Measurements from ENCODE around the gene CDC7. TPM values are rescaled to one million over a fixed set of nuclear protein-coding genes. Genes with fewer than 3 reads are reported as not detected.

The CDC7 gene
- total RNA-seq, 4 donors from 2014 or later: 1.8 to 2.4 (median 2.1) TPM

DNA sequence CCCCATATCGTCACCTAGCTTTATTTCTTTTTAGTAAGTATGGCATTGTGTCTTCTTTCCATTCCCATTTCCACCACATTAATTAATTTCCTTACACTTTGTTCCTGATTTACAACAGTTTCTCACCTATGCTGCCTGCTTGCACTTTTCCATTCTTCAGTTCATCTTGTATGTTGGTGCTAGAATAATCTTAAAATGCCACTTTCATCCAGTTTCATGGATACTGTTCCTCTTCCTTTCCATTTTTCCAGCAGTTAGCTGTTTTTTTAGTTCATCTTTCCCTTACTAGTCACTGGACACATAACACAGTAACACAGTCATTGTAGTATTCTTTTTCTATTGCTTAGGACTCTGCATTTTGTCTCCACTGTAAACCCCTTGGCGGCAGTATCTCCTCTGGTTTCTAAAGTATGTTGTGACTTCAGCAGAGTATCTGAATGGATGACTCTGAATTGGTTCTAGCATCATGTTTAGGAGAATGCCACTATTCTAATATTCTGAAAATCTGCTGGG lies 2.1 kb downstream of the CDC7 start:
- TF ChIP-seq, protein P1, sequence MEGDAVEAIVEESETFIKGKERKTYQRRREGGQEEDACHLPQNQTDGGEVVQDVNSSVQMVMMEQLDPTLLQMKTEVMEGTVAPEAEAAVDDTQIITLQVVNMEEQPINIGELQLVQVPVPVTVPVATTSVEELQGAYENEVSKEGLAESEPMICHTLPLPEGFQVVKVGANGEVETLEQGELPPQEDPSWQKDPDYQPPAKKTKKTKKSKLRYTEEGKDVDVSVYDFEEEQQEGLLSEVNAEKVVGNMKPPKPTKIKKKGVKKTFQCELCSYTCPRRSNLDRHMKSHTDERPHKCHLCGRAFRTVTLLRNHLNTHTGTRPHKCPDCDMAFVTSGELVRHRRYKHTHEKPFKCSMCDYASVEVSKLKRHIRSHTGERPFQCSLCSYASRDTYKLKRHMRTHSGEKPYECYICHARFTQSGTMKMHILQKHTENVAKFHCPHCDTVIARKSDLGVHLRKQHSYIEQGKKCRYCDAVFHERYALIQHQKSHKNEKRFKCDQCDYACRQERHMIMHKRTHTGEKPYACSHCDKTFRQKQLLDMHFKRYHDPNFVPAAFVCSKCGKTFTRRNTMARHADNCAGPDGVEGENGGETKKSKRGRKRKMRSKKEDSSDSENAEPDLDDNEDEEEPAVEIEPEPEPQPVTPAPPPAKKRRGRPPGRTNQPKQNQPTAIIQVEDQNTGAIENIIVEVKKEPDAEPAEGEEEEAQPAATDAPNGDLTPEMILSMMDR (IDR thresholded peaks at IDR 0.05; ENCODE audit: low read depth): no peak

DNA sequence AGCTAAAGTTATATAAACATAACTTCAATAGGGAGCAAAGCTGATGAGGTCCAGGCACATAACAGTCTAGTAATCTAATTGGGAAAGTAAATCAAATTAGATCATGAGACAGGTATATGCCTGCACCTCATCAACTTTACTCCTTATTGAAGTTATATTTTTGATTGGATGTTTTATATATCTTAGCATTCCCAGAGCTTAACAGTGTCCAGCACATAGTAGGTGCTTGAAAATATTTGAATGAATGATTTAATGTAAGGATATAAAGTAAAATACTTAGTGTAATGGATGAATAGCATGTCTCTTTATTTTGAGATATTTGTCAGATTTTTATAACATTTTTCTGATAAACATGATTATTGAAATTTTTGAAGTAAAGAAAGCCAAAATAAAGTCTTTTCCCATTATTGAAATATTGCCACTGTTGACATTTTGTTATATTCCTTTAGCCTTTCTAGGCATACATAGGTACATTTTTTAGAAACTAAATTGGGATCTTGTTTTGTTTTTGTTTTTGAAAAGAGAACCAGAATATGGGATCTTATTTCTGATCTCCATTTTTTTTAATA lies 2.8 kb downstream of the CDC7 start:
- TF ChIP-seq, protein P1 (IDR thresholded peaks at IDR 0.05; ENCODE audit: low read depth): no peak

DNA sequence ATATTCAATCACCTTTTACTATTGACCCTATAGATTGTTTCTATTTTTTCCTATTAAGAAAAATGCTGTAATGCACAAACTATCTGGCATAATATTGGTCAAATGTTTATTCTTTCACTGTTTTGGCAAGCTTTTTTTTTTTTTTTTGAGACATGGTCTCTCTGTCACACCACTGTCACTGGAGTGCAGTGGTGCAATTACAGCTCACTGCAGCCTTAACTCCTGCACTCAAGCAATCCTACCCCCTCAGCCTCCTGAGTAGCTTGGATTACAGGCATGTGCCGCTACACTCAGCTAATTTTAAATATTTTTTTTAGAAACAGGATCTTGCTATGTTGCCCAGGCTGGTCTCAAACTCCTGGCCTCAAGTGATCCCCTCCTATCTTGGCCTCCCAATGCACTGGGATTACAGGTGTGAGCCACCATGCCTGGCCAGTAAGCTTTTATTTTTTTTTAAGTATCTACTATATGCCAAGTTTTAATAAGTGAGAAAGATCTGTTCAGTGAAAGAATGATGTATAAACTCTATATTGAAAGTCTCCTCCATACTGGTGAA lies 3.4 kb downstream of the CDC7 start:
- TF ChIP-seq, protein P1 (IDR thresholded peaks at IDR 0.05; ENCODE audit: low read depth): no peak

DNA sequence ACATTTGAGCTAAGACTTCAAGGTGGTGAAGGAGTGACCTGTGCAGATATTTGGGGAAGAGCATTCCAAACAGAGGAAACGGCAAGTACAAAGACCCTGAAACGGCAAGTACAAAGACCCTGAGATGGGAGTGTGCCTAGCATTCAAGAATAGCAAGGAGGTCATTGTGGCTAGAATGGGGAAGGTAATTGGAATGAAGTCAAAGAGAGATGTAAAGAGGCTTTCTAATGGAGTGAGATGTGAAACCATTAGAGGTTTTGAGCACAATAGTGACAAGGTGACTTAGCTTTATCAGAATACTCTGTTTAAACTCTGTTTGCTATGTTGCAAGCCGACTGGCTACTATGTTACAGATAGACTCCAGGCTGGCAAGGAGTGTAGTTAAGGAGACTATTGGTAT lies 4.4 kb downstream of the CDC7 start:
- TF ChIP-seq, protein P1 (IDR thresholded peaks at IDR 0.05; ENCODE audit: low read depth): no peak

DNA sequence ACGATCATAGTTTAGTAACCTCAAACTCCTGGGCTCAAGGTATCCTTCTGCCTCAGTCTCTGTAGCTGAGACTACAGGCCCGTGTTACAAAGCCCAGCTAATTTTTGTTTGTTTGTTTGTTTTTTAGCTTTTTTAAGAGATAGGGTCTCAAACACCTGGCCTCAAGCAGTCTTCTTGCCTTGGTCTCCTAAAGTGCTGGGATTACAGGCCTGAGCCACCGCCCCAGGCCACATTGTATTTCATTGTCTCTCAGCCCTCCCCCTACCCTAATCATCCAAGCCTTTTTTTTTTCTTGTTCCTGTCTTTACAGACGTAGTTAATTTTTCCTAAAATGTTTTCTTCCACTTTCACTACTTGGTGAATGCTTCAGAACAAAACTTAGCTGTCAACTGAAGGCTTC lies 5.4 kb downstream of the CDC7 start:
- TF ChIP-seq, protein P1 (IDR thresholded peaks at IDR 0.05; ENCODE audit: low read depth): no peak

DNA sequence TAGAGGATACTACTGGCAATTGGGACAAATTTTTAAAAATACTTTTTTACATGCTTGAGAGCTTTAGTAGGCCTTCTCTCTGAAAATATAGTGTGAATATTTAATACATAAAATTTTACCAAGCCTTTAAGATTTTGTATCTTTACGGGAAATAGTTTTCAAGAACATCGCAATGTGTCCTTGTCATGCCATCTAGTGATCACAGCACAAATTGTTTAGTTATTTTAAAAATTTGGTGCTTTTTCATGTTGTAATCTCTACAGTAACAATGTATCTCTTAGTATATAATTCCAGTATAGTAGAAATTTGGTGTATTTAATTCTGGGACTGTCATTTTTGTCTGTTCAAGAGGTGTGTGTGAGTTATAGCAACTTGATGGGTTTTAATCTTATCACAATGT lies 6.7 kb downstream of the CDC7 start:
- TF ChIP-seq, protein P1 (IDR thresholded peaks at IDR 0.05; ENCODE audit: low read depth): no peak

DNA sequence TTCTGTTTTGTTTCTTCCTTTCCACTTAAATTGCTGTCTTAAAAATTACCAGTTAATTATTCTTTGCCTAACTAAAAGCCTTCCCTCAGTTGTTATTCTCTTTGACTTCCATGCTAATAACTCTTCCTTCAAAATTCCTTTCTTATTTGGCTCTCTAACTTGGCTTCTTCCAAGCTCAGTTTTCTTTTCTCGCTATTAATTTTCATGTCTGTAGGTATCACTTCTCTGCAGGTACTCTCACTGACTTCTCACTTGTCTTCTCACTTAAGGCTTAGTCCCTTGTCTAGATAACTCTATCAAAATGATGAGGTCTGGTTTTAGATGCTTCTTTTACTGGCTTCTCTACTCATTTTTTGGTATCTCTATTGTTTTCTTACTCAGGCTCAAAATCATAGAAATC lies 10.1 kb downstream of the CDC7 start:
- TF ChIP-seq, protein P1 (IDR thresholded peaks at IDR 0.05; ENCODE audit: low read depth): no peak

Measured in subcutaneous adipose tissue (tissue), 4 donors.